ENCODE measurements around the gene KRTAP13-4. TPM values are rescaled to one million over a fixed set of nuclear protein-coding genes. Genes with fewer than 3 reads are reported as not detected.

KRTAP13-4 gene
- total RNA-seq, 6 experiments from 2014 or later, result not detected

- DNase-seq, result no peak
- Mint-ChIP-seq H3K36me3 (ENCODE audit: low read depth) (peaks cover 5% of the 10 kb centered on the region; the same call in 1 of the 2 replicates), H3K27me3 (ENCODE audit: insufficient read depth) (peaks cover 4% of the 10 kb centered on the region), H3K4me1 (ENCODE audit: low read depth) (no peaks in the 10 kb centered on the region), H3K9me3 (peaks cover 60% of the 10 kb centered on the region), H3K4me3 (no peak within 1 kb of the TSS), H3K27ac (no peak within 1 kb of the TSS)
- no peak for TF ChIP-seq CTCF (IDR thresholded peaks at IDR 0.05)
Measured at GRCh38 chr21:30439975-30440374, 10.0 kb downstream of the KRTAP13-4 start, which contains the start of gene KRTAP15-1. Gene KRTAP15-1 (plus strand): TSS chr21:30440275. CDS start chr21:30440328, 53 bp downstream.

GRCh38 chr21:30443226-30443625, 13.2 kb downstream of the KRTAP13-4 start:
- Mint-ChIP-seq H3K9me3 (peaks cover 52% of the 10 kb centered on the region), H3K27me3 (ENCODE audit: insufficient read depth) (peaks cover 4% of the 10 kb centered on the region), H3K36me3 (ENCODE audit: low read depth) (no peaks in the 10 kb centered on the region), H3K4me1 (ENCODE audit: low read depth) (no peaks in the 10 kb centered on the region), H3K4me3 (no peak overlapping the region), H3K27ac (no peak overlapping the region)
- no peak for DNase-seq
- TF ChIP-seq CTCF (IDR thresholded peaks at IDR 0.05), result no peak

- Mint-ChIP-seq H3K27ac (no peak overlapping the region), H3K4me3 (no peak overlapping the region), H3K4me1 (ENCODE audit: low read depth) (no peaks in the 10 kb centered on the region), H3K9me3 (peaks cover 52% of the 10 kb centered on the region), H3K27me3 (ENCODE audit: insufficient read depth) (peaks cover 4% of the 10 kb centered on the region), H3K36me3 (ENCODE audit: low read depth) (no peaks in the 10 kb centered on the region)
- no peak for TF ChIP-seq CTCF (IDR thresholded peaks at IDR 0.05)
- DNase-seq, result no peak
Measured at GRCh38 chr21:30444204-30444603, 14.2 kb downstream of the KRTAP13-4 start.

- H3K9me3 Mint-ChIP-seq, result peaks cover 40% of the 10 kb centered on the region
- no peak for TF ChIP-seq CTCF (IDR thresholded peaks at IDR 0.05)
- H3K4me1 Mint-ChIP-seq (ENCODE audit: low read depth), result no peaks in the 10 kb centered on the region
- H3K27ac Mint-ChIP-seq, result no peak overlapping the region
- H3K4me3 Mint-ChIP-seq, result no peak overlapping the region
- H3K27me3 Mint-ChIP-seq (ENCODE audit: insufficient read depth), result no peaks in the 10 kb centered on the region
- DNase-seq, result no peak
- no peaks in the 10 kb centered on the region for H3K36me3 Mint-ChIP-seq (ENCODE audit: low read depth)
Measured at GRCh38 chr21:30447056-30447455, 17.0 kb downstream of the KRTAP13-4 start.

GRCh38 chr21:30448514-30448913, 18.5 kb downstream of the KRTAP13-4 start:
- H3K27ac Mint-ChIP-seq, result no peak overlapping the region
- TF ChIP-seq CTCF (IDR thresholded peaks at IDR 0.05), result no peak
- peaks cover 38% of the 10 kb centered on the region for H3K9me3 Mint-ChIP-seq
- no peaks in the 10 kb centered on the region for H3K27me3 Mint-ChIP-seq (ENCODE audit: insufficient read depth)
- H3K36me3 Mint-ChIP-seq (ENCODE audit: low read depth), result no peaks in the 10 kb centered on the region
- no peaks in the 10 kb centered on the region for H3K4me1 Mint-ChIP-seq (ENCODE audit: low read depth)
- no peak overlapping the region for H3K4me3 Mint-ChIP-seq
- no peak for DNase-seq

- TF ChIP-seq CTCF (IDR thresholded peaks at IDR 0.05), result peak; percentile 68
- no peak for DNase-seq
- no peak overlapping the region for H3K4me3 Mint-ChIP-seq
- H3K27me3 Mint-ChIP-seq (ENCODE audit: insufficient read depth), result no peaks in the 10 kb centered on the region; the same call in 1 of the 2 replicates
- H3K27ac Mint-ChIP-seq, result no peak overlapping the region
- no peaks in the 10 kb centered on the region for H3K4me1 Mint-ChIP-seq (ENCODE audit: low read depth)
- H3K9me3 Mint-ChIP-seq, result peaks cover 40% of the 10 kb centered on the region
- H3K36me3 Mint-ChIP-seq (ENCODE audit: low read depth), result no peaks in the 10 kb centered on the region
Measured at GRCh38 chr21:30463713-30464112, 33.7 kb downstream of the KRTAP13-4 start.
